T47D (cell line): ENCODE measurements around the gene BTBD9.

Experiments
- DNase-seq, 2 experiments: peaks; one replicate each; pipeline versions ENCODE4 v3.0.0 to v3.0.0-alpha.2; 2011 to 2012; ENCODE audit warnings: low read depth in 1 of 2, low spot score in 1 of 2
- JUND ChIP-seq: IDR thresholded peaks from 2 replicates; pipeline ENCODE4 v1.6.1; 2012; ENCODE audit warnings: low read depth
- in situ Hi-C: cut with HindIII; loops from 2 replicates; pipeline ENCODE4 v1.10.0; 2016; ENCODE audit warnings: low sequenced_read_pairs, low pct_unique_long_range_greater_than_20kb

Gene BTBD9

DNA sequence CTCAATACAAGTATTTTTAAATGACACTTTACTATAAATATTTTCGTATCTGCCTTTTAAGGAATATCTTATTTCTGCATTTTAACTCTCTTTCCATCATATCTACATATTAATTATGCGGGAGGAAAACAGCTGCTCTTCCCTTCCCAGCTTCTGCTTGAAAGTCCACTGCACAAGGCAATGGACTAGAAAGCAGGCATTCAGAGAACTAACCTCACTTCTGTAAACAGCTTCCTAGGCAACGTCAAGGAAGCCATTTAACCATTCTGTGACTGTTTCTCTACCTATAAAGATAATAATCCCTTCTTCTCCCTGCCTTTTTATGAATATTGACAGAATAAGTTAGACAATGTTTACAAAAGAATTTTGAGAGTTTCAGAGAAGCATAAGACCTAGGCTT, 319.4 kb downstream of the BTBD9 start:
- DNase-seq: no peak
- no peak for TF ChIP-seq JUND
- in situ Hi-C loops: no loop called here

DNA sequence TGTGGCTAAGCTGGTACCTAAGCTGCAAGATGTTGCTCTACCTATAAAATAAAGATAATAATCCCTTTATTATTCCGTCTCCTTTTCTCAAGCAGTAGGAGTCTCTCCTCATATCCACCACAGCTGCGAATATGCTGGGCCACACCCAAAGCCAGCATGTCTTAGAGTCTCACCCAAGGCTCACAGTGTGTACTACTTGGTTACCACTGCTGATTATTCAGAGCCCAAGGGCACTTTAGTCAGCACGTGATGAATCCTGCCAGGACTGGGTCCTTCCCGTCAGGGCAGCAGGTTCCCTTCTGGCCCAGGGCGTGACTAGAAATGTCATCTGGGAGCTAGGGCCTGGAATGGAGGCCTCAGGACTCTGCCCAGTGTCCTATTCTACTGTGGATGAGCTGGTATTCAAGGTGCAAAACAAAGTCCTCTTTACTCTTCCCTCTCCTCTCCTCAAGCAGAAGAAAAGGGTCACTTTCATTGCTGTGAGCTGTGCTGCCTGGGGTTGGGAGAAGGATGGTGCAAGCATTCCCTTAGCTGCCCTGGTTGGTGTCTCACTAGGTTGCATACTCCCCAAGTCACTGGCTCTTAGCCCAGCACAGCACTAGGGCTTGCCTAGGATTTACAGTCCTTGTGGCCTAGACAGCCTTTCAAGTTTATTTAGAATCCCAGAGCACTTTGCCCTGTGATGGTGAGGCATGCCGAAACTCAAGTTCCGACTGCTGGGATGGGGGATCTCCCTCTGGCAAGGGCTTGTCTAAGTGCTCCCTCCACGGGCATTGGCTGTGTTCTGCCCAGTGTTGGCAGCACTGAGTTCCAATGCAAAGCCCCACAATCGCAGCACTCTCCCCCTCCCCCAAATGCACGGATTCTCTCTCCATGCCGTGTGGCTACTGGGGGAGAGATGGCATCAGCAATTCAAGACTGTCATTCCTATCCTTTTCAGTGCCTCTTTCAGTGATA, 320.2 kb downstream of the BTBD9 start:
- in situ Hi-C loops: no loop called here
- DNase-seq: no peak
- no peak for TF ChIP-seq JUND

DNA sequence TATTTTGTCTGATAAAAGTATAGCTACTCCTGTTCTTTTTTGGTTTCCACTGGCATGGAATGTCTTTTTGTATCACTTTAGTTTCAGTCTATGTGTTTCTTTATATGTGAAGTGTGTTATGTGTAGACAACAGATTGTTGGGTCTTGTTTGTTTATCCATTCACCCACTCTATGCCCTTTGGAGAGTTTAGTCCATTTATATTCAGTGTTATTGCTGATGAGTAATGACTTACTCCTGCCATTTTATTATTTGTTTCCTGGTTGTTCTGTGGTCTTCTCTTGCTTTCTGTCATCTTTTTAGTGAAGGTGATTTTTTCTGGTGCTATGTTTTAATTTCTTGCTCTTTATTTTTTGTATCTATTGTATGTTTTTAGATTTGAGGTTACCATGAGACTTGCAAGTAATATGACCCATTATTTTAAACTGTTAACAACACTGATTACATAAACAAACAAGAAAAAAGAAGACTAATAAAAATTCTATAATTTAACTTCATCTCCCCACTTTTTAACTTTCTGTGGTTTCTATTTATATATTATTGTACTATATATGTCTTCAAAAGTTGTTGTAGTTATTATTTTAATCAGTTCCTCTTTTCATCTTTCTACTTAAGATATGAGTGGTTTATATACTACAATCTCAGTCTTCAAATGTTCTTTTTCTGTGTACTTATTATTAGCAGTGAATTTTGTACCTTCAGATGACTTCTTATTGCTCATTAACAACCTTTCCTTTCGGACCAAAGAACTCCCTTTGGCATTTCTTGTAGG, 323.4 kb downstream of the BTBD9 start:
- DNase-seq: no peak
- in situ Hi-C loops: no loop called here
- TF ChIP-seq JUND: no peak

DNA sequence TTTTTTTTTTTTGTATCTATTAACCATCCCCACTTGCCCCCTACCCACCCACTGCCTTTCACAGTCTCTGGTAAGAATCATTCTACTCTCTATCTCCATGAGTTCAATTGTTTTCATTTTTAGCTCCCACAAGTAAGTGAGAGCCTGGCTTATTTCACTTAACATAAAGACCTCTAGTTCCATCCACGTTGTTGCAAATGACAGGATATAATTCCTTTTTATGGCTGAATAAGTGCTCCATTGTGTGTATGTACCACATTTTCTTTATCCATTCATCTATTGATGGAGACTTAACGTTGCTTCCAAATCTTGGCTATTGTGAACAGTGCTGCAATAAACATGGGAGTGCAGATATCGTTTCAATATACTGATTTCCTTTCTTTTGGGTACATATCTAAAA, 328.5 kb downstream of the BTBD9 start:
- TF ChIP-seq JUND: no peak
- in situ Hi-C loops: no loop called here
- no peak for DNase-seq

DNA sequence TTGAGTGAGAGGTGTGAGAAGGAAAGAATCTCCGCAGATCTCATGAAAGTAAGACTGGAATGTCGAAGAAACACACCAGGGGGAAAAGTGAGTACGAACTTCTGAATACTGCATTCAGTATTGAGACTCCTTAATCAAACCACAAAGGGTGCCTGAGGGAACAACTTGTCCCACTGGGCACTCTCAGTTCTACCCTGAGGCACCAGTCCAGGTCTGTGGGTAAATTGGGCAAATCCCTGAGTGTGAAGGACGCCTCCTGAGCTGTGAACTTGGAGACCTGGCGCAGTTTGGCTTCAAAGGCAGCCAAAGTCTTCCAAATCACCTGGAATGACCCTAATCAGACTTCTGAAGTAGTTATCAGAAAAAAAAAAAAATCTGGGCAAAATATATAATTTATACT, 329.7 kb downstream of the BTBD9 start:
- in situ Hi-C loops: no loop called here
- no peak for DNase-seq
- no peak for TF ChIP-seq JUND

DNA sequence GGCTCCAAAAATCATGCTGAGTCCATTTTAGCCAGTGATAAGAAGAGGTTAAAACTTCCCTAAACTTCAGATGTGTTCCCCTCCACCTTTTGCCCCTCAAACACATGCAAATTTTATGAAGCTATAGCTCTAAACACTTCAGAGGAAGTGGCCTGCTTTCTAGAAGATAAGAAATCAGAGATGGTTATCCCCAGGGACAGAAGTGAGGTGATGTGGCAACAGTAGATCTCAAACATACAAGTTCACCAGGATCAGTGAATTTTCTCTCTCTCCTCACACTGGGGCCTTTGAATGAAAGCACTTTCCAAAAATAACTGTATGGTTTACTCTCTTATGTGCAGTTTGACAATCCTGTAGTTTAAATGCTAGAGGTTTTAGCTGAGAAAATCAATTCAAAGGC, 332.0 kb downstream of the BTBD9 start:
- in situ Hi-C loops: no loop called here
- no peak for TF ChIP-seq JUND
- no peak for DNase-seq

DNA sequence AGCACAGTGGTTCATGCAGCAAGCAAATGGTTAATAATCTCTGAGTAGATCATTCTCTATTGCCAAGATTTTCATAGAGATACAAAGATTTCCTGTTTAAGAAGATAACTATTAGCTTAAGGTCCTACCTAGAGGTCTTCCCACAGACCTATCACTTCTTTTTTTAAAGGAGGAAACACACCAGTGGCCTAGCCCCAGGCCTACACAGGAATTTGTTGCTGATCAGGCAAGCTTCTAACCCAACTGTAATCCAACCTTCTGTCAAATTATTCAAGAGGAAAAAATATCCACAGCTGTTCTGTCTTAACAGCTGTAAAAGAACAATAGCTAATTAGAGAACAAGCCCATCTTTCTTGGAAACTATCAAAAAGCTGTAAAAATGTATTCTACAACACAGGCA, 332.8 kb downstream of the BTBD9 start:
- no peak for DNase-seq
- TF ChIP-seq JUND: no peak
- in situ Hi-C loops: no loop called here

DNA sequence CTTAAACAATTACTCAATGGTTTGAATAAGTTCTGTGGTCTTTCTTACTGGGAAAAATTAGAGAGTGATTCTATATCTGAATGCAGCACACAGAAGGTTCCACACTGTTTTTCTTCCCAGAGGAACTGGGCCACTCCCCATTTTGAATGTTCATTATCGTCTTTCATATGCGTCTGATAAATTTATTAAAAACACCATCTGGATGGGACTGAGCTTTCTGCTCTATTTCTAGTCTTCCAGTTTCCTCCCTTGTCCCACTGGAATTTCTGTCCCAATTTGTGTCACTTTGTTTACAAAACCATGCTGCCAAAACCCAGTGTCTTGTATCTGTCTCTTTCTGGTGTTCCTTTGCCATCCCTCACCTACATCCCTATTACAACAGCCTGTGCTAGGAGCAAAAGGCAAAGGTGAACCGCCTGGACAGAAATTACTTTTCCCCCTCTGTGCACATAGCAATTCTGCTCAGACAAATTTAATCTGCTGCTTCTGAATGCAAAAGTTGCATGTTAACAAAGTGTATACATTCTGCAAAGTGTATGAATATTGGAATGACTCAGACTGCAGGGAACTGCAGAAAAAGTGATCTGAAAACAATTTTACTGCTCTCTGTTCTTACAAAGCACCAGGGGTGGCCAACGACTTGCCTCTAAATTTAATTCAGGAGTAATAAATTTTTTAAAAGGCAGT, 333.6 kb downstream of the BTBD9 start:
- no peak for TF ChIP-seq JUND
- no peak for DNase-seq
- in situ Hi-C loops: no loop called here

DNA sequence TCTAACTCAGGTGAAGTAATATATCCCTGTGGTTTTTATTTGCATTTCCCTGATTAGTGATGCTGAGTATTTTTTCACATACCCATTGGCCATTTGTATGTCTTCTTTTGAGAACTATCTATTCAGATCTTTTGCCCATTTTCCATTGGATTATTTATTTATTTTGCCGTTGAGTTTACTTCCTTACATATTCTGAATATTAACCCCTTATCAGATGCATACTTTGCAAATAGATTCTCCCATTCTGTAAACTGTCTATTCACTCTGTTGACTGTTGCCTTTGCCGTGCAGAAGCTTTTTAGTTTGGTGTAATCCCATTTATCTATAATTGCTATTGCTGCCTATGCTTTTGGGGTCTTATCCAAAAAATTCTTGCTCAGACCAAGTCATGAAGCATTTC, 336.9 kb downstream of the BTBD9 start:
- DNase-seq: no peak
- TF ChIP-seq JUND: no peak
- in situ Hi-C loops: no loop called here

DNA sequence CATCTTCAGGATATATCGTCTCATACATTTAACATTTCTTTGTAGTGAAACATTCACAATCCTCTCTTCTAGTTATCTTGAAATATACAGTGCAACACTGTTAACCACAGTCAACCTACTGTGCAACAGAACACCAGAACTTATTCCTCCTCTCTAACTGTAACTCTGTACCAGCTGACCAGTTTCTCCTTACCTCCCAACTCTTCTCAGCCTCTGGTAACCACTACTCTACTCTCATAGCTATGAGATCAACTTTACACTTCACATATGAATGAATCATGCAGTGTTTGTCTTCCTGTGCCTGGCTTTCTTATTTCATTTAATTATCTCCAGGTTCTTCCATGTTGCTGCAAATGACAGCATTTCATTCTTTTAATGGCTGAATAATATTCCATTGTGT, 337.6 kb downstream of the BTBD9 start:
- DNase-seq: no peak
- no peak for TF ChIP-seq JUND
- in situ Hi-C loops: no loop called here

DNA sequence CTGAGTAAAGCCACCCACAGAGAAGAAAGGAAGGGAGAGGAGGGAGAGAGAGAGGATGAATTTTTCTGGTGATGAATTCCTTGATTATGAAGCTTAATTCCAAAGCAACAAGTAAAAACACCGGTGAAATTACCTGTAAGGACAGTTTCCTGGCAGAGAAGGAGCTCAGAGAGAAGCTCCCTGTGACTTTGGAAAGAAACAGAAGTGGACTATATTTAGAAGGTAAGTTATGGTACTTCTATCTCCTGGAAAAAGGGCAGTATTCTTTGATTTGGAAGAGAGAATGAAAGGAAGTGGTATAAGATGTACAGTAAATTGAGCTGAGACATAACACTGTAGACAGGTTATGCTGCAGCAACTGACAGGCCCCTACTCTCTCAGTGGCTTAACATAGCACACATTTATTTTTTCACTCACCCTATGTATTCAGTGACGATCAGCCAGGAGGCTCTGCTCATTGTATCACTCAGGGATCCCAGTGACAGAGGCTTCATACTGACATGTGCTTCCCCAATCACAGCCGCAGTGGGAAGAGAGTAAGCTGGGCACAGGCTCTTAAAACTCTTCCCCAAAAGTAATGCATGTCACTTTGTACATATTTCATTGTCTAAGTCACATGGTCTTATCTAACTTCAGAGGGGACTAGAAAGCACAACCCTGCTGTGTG, 349.5 kb downstream of the BTBD9 start:
- no peak for TF ChIP-seq JUND
- no peak for DNase-seq
- in situ Hi-C loops: no loop called here

DNA sequence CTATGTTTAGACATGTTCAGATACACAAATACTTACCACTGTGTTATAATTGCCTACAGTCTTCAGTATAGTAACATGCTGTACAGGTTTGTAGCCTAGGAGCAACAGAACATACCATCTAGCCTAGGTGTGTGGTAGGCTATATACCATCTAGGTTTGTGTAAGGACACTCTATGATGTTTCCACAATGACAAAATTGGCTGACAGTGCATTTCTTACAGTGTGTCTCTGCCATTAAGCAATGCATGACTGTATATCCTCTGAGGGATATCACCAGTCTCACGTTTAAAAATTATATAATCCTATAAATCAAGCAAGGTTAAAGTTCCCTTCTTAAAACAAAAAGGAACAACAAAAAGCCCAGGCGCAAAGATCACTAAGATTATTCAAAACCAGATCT, 352.2 kb downstream of the BTBD9 start:
- no peak for TF ChIP-seq JUND
- in situ Hi-C loops: no loop called here
- DNase-seq: no peak
